ENCODE results near the gene TPCN2. TPM values are rescaled to one million over a fixed set of nuclear protein-coding genes. Genes with fewer than 3 reads are reported as not detected.
"Not testable (repeated sequence)": the region's sequence is repeated elsewhere in the genome, so short reads cannot be mapped to it uniquely, and the experiment has no call there.

The TPCN2 gene
- total RNA-seq, 1 donor from 2014 or later, result 6.8 TPM

DNA sequence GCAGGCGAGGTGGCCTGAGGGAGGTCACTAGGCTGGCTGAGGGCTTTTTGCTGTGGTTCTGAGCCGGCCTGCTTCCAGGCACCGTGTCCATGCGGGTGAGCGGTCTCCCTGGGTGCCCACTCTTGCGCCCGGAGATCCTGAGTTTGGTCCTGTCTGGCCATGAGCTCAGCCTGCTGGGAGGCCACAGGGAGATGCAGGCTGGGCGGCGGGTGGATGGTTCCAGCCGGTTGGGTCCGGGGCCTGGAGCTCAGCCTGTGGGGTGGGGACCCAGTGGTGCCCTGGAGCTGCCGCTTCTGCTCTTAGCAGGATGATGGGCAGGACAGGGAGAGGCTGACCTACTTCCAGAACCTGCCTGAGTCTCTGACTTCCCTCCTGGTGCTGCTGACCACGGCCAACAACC is 18.5 kb downstream of the TPCN2 start:
- peaks cover 15 to 25% (median 16%) of the 10 kb centered on the region in 3 donors for H3K36me3 ChIP-seq (ENCODE audit: control insufficient read depth in 3 of 3, insufficient read depth in 3 of 3, low read length in 3 of 3)
- no peaks in the 10 kb centered on the region for H3K4me1 ChIP-seq (ENCODE audit: control insufficient read depth in 3 of 3, insufficient read depth in 3 of 3, low read length in 3 of 3)
- H3K9ac ChIP-seq (ENCODE audit: low read depth in 1 of 3, low read length in 3 of 3), result no peak overlapping the region
- no peaks in the 10 kb centered on the region for H3K9me3 ChIP-seq (ENCODE audit: control insufficient read depth in 3 of 3, low read length in 3 of 3)
- H3K4me3 ChIP-seq (ENCODE audit: low read length in 3 of 3), result no peak overlapping the region
- H3K27ac ChIP-seq (ENCODE audit: low read depth, low read length), result no peak overlapping the region
- H3K27me3 ChIP-seq (ENCODE audit: control insufficient read depth in 3 of 3, insufficient read depth in 3 of 3, low read length in 3 of 3), result no peaks in the 10 kb centered on the region

DNA sequence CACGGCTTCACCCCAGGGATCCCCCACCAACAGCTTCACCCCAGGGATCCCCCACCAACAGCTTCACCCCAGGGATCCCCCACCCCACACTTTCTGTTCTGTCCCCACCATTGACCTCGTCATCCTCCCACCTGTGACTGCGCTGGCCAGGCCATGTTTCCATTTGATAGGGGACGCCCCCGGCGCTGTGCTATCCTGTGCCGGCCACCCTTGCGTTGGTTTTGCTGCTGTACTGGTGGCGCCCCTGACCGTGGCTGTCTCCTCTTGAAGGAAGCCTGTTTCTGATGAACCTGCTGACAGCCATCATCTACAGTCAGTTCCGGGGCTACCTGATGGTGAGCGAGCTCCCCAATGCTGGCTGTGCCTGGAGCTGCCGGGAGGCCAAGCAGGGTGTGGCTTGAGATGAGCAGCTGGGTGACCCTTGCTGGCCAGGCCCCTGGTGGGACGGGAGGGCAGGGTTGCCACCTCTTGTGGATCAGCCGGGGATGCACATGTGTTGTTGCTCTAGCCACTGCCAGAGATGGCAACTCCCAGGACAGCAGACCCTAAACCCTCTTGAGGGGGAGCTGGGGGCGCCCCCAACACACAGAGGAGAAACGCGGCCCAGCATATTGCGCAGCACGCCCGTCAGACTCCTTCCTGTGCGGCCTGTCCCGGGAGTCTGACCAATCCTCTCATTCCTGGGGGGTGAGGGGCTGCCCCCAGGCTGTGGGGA is 22.5 kb downstream of the TPCN2 start:
- no peaks in the 10 kb centered on the region for H3K9me3 ChIP-seq (ENCODE audit: control insufficient read depth in 3 of 3, low read length in 3 of 3)
- H3K9ac ChIP-seq (ENCODE audit: low read depth in 1 of 3, low read length in 3 of 3), result no peak overlapping the region
- peaks cover 0 to 12% (median 5%) of the 10 kb centered on the region in 3 donors for H3K4me1 ChIP-seq (ENCODE audit: control insufficient read depth in 3 of 3, insufficient read depth in 3 of 3, low read length in 3 of 3)
- no peaks in the 10 kb centered on the region for H3K27me3 ChIP-seq (ENCODE audit: control insufficient read depth in 3 of 3, insufficient read depth in 3 of 3, low read length in 3 of 3)
- H3K27ac ChIP-seq (ENCODE audit: low read depth, low read length), result no peak overlapping the region
- peaks cover 16 to 32% (median 19%) of the 10 kb centered on the region in 3 donors for H3K36me3 ChIP-seq (ENCODE audit: control insufficient read depth in 3 of 3, insufficient read depth in 3 of 3, low read length in 3 of 3)
- no peak overlapping the region for H3K4me3 ChIP-seq (ENCODE audit: low read length in 3 of 3)

DNA sequence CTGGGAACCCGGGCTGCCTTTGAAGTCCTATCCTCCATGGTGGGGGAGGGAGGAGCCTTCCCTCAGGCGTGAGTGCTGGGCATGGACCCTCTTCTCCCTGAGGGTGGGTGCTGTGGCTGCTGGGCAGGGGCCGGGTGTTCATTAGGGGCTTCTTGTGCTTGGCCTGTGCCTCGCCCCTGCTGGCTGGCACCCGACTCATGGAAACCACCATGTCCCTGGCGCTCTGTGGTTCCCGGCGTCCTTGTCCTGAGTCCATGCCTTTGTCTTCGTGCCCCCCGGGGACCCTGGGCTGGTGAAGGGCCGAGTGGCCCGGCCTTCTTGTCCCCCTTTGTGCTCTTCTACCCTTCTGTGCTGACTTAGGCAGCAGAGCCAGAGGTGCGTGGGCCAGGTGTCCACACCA is 23.2 kb downstream of the TPCN2 start:
- no peak overlapping the region for H3K4me3 ChIP-seq (ENCODE audit: low read length in 3 of 3)
- H3K9me3 ChIP-seq (ENCODE audit: control insufficient read depth in 3 of 3, low read length in 3 of 3), result no peaks in the 10 kb centered on the region
- H3K27ac ChIP-seq (ENCODE audit: low read depth, low read length), result no peak overlapping the region
- H3K27me3 ChIP-seq (ENCODE audit: control insufficient read depth in 3 of 3, insufficient read depth in 3 of 3, low read length in 3 of 3), result no peaks in the 10 kb centered on the region
- peaks cover 16 to 32% (median 19%) of the 10 kb centered on the region in 3 donors for H3K36me3 ChIP-seq (ENCODE audit: control insufficient read depth in 3 of 3, insufficient read depth in 3 of 3, low read length in 3 of 3)
- H3K9ac ChIP-seq (ENCODE audit: low read depth in 1 of 3, low read length in 3 of 3), result no peak overlapping the region
- H3K4me1 ChIP-seq (ENCODE audit: control insufficient read depth in 3 of 3, insufficient read depth in 3 of 3, low read length in 3 of 3), result peaks cover 0 to 12% (median 5%) of the 10 kb centered on the region in 3 donors

DNA sequence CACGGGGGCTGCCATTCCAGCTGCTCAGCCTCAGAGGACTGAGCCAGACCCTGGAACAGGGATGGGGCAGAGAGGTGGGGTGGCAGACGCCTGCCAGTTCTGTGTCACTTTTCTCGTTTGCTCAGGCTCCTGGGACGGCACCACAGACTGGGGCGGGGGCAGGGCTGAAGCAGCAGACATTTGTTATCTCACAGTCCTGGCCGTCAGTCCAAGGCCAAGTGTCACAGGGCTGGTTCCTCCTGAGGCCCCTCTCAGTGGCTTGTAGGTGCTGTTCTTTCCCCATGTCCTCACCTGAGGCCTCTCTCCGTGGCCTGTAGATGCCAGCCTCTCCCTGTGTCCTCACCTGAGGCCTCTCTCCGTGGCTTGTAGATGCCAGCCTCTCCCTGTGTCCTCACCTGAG is 24.7 kb downstream of the TPCN2 start:
- H3K27me3 ChIP-seq (ENCODE audit: control insufficient read depth in 3 of 3, insufficient read depth in 3 of 3, low read length in 3 of 3), result no peaks in the 10 kb centered on the region
- H3K9ac ChIP-seq (ENCODE audit: low read depth in 1 of 3, low read length in 3 of 3), result no peak overlapping the region
- peaks cover 0 to 12% (median 5%) of the 10 kb centered on the region in 3 donors for H3K4me1 ChIP-seq (ENCODE audit: control insufficient read depth in 3 of 3, insufficient read depth in 3 of 3, low read length in 3 of 3)
- H3K36me3 ChIP-seq (ENCODE audit: control insufficient read depth in 3 of 3, insufficient read depth in 3 of 3, low read length in 3 of 3), result peaks cover 19 to 34% (median 25%) of the 10 kb centered on the region in 3 donors
- H3K27ac ChIP-seq (ENCODE audit: low read depth, low read length), result no peak overlapping the region
- H3K4me3 ChIP-seq (ENCODE audit: low read length in 3 of 3), result no peak overlapping the region
- no peaks in the 10 kb centered on the region for H3K9me3 ChIP-seq (ENCODE audit: control insufficient read depth in 3 of 3, low read length in 3 of 3)

DNA sequence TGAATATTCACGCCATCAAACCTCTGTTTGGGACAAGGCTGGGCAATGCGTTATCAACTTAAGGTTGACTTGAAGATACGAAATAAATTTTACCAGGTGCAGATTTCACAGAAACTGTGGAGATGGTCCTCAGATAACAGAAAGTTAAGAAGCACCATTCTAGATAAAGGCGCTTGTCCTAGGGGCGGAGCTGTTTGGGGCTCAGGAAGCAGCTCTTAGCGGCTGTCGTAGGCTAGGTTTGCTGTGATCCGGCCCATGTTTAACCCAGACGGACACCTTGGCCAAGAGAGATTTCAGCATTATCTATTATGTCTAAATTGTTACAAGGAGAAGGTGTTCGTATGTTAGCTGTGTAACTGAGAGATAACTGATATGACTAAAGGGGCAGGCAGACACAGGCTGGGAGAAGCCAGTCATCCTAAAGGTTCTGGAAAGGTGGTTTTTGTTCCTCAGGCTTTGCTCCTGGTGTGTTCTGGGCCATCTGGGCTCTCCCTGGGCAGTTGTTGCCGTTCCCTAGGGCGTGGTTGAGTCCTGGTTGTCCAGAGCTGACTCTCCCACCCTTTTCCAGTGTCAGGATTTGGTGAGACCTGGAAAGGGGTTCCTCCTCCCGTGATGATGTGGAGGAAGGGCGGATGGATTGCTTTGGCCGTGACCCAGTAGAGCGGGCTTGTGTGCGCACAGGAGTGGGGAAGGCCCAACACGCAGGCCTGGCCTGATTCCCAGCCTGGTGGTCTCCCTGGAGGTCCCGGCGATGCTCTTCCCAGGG is 25.8 kb downstream of the TPCN2 start:
- H3K9me3 ChIP-seq (ENCODE audit: control insufficient read depth in 3 of 3, low read length in 3 of 3), result no peaks in the 10 kb centered on the region
- H3K27ac ChIP-seq (ENCODE audit: low read depth, low read length), result no peak overlapping the region
- H3K9ac ChIP-seq (ENCODE audit: low read depth in 1 of 3, low read length in 3 of 3), result peak overlapping the region in 2 of 3 donors; percentile 3 to 10
- H3K4me1 ChIP-seq (ENCODE audit: control insufficient read depth in 3 of 3, insufficient read depth in 3 of 3, low read length in 3 of 3), result peaks cover 0 to 12% (median 5%) of the 10 kb centered on the region in 3 donors
- peaks cover 29 to 43% (median 32%) of the 10 kb centered on the region in 3 donors for H3K36me3 ChIP-seq (ENCODE audit: control insufficient read depth in 3 of 3, insufficient read depth in 3 of 3, low read length in 3 of 3)
- H3K27me3 ChIP-seq (ENCODE audit: control insufficient read depth in 3 of 3, insufficient read depth in 3 of 3, low read length in 3 of 3), result no peaks in the 10 kb centered on the region
- no peak overlapping the region for H3K4me3 ChIP-seq (ENCODE audit: low read length in 3 of 3)

DNA sequence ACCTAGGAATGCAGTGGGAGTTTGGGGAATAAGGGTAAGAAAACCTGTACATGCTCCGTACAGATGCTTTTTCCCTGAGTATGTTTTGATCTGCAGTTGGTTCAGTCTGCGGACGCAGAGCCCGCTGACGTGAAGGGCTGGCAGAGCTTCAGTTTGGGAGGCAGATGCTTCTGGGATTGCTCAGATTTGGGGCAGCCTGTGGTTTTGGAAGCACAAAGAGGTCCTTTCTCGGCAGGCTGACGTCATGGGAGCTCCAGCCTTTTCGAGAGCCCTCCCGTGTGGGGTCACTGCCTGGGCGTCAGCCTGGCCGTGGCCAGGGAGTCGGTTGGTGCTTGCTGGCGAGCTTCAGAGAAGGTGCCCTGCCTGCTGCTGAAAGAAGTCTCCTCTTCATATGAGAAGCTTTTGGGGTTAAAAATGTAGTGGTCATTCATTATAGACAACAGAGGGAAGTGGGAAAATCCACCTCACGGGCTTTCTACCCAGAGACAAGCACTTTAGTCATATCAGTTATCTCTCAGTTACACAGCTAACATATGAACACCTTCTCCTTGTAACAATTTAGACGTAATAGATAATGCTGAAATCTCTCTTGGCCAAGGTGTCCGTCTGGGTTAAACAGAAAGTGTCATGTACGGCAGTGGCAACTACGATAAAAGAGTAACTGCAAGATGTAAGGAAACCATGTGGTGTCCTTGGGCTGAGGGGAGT is 26.8 kb downstream of the TPCN2 start:
- Histone ChIP-seq H3K36me3 (ENCODE audit: control insufficient read depth in 3 of 3, insufficient read depth in 3 of 3, low read length in 3 of 3) (peaks cover 35 to 43% (median 35%) of the 10 kb centered on the region in 3 donors), H3K4me1 (ENCODE audit: control insufficient read depth in 3 of 3, insufficient read depth in 3 of 3, low read length in 3 of 3) (peaks cover 0 to 12% (median 5%) of the 10 kb centered on the region in 3 donors), H3K27ac (ENCODE audit: low read depth, low read length) (no peak overlapping the region), H3K4me3 (ENCODE audit: low read length in 3 of 3) (no peak overlapping the region), H3K27me3 (ENCODE audit: control insufficient read depth in 3 of 3, insufficient read depth in 3 of 3, low read length in 3 of 3) (no peaks in the 10 kb centered on the region), H3K9ac (ENCODE audit: low read depth in 1 of 3, low read length in 3 of 3) (no peak overlapping the region), H3K9me3 (ENCODE audit: control insufficient read depth in 3 of 3, low read length in 3 of 3) (no peaks in the 10 kb centered on the region)

DNA sequence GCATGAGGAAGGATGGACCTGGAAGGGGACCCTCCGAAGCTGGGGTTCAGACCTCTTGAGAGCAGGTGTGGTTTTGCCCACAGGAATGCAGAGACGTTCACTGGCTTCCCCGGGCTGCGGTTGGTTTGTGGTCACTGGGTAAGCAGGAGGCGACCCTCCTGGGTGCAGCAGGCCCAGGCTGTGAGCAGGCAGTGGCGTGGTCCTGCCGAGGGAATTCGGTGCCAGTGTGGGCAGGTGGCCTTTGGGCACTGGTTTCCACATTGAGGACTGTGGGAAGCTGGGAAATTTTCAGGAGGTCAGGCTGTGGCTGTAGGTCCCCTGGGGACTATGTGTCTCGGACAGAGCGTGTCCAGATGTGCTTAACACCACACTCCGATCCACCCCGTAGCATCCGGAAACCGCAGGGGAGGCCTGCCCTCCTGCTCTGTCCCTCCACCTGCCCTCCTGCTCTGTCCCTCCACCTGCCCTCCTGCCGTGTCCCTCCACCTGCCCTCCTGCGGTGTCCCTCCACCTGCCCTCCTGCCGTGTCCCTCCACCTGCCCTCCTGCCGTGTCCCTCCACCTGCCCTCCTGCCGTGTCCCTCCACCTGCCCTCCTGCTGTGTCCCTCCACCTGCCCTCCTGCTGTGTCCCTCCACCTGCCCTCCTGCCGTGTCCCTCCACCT is 27.5 kb downstream of the TPCN2 start:
- Histone ChIP-seq H3K36me3 (ENCODE audit: control insufficient read depth in 3 of 3, insufficient read depth in 3 of 3, low read length in 3 of 3) (peaks cover 34 to 40% (median 34%) of the 10 kb centered on the region in 3 donors), H3K4me1 (ENCODE audit: control insufficient read depth in 3 of 3, insufficient read depth in 3 of 3, low read length in 3 of 3) (peaks cover 0 to 12% (median 5%) of the 10 kb centered on the region in 3 donors), H3K9ac (ENCODE audit: low read depth in 1 of 3, low read length in 3 of 3) (no peak overlapping the region), H3K4me3 (ENCODE audit: low read length in 3 of 3) (no peak overlapping the region), H3K27ac (ENCODE audit: low read depth, low read length) (no peak overlapping the region), H3K9me3 (ENCODE audit: control insufficient read depth in 3 of 3, low read length in 3 of 3) (no peaks in the 10 kb centered on the region), H3K27me3 (ENCODE audit: control insufficient read depth in 3 of 3, insufficient read depth in 3 of 3, low read length in 3 of 3) (no peaks in the 10 kb centered on the region)

DNA sequence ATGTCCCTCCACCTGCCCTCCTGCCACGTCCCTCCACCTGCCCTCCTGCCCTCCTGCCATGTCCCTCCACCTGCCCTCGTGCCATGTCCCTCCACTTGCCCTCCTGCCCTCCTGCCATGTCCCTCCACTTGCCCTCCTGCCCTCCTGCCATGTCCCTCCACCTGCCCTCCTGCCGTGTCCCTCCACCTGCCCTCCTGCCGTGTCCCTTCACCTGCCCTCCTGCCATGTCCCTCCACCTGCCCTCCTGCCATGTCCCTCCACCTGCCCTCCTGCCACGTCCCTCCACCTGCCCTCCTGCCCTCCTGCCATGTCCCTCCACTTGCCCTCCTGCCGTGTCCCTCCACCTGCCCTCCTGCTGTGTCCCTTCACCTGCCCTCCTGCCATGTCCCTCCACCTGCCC is 28.2 kb downstream of the TPCN2 start:
- H3K27ac ChIP-seq (ENCODE audit: low read depth, low read length); H3K9me3 ChIP-seq (ENCODE audit: control insufficient read depth in 3 of 3, low read length in 3 of 3); H3K27me3 ChIP-seq (ENCODE audit: control insufficient read depth in 3 of 3, insufficient read depth in 3 of 3, low read length in 3 of 3); H3K4me3 ChIP-seq (ENCODE audit: low read length in 3 of 3); H3K9ac ChIP-seq (ENCODE audit: low read depth in 1 of 3, low read length in 3 of 3): not testable (repeated sequence)
- H3K36me3 ChIP-seq (ENCODE audit: control insufficient read depth in 3 of 3, insufficient read depth in 3 of 3, low read length in 3 of 3), result peaks cover 35 to 39% (median 36%) of the 10 kb centered on the region in 3 donors
- H3K4me1 ChIP-seq (ENCODE audit: control insufficient read depth in 3 of 3, insufficient read depth in 3 of 3, low read length in 3 of 3), result peaks cover 0 to 12% (median 5%) of the 10 kb centered on the region in 3 donors

DNA sequence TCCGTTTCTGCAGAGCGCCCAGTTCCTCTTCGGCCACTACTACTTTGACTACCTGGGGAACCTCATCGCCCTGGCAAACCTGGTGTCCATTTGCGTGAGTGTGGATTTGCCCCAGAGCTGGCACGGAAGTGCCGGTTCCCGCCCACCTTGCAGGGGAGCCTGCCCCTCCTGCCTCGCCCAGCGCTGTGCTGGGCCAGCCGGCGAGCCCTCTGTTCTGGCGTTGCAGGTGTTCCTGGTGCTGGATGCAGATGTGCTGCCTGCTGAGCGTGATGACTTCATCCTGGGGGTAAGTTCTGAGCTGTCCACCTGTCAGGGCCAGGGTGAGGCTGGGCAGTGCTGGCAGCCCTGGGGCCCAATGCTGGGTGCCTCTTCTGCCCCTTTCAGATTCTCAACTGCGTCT is 29.8 kb downstream of the TPCN2 start:
- H3K4me3 ChIP-seq (ENCODE audit: low read length in 3 of 3), result no peak overlapping the region
- no peaks in the 10 kb centered on the region for H3K27me3 ChIP-seq (ENCODE audit: control insufficient read depth in 3 of 3, insufficient read depth in 3 of 3, low read length in 3 of 3)
- peaks cover 0 to 12% (median 5%) of the 10 kb centered on the region in 3 donors for H3K4me1 ChIP-seq (ENCODE audit: control insufficient read depth in 3 of 3, insufficient read depth in 3 of 3, low read length in 3 of 3)
- H3K9me3 ChIP-seq (ENCODE audit: control insufficient read depth in 3 of 3, low read length in 3 of 3), result no peaks in the 10 kb centered on the region
- H3K27ac ChIP-seq (ENCODE audit: low read depth, low read length), result no peak overlapping the region
- H3K9ac ChIP-seq (ENCODE audit: low read depth in 1 of 3, low read length in 3 of 3), result no peak overlapping the region
- peaks cover 34 to 41% (median 36%) of the 10 kb centered on the region in 3 donors for H3K36me3 ChIP-seq (ENCODE audit: control insufficient read depth in 3 of 3, insufficient read depth in 3 of 3, low read length in 3 of 3)

Data from skeletal muscle tissue (tissue), 4 donors.